ENCODE data around the gene TTYH1. TPM values are rescaled to one million over a fixed set of nuclear protein-coding genes. Genes with fewer than 3 reads are reported as not detected.
"Not testable (repeated sequence)": the region's sequence is repeated elsewhere in the genome, so short reads cannot be mapped to it uniquely, and the experiment has no call there.

TTYH1 gene
- total RNA-seq, 1 experiment from 2014 or later: not detected

GRCh38 chr19:54459282-54460229 lies 44.3 kb downstream of the TTYH1 start:
- DNase-seq (ENCODE audit: low read depth): no peak

- DNase-seq (ENCODE audit: low read depth): no peak
These were observed 45.2 kb downstream of the TTYH1 start for GRCh38 chr19:54460230-54461005.

GRCh38 chr19:54461210-54461609 lies 45.9 kb downstream of the TTYH1 start:
- DNase-seq (ENCODE audit: low read depth): no peak

GRCh38 chr19:54461613-54462012 lies 46.3 kb downstream of the TTYH1 start:
- no peak for DNase-seq (ENCODE audit: low read depth)

GRCh38 chr19:54462047-54462654 lies 46.9 kb downstream of the TTYH1 start:
- no peak for DNase-seq (ENCODE audit: low read depth)

- peak; percentile 52 for DNase-seq (ENCODE audit: low read depth)
These were observed 47.6 kb downstream of the TTYH1 start for GRCh38 chr19:54462655-54463530.

- DNase-seq (ENCODE audit: low read depth): peak; percentile 95
These were observed 48.3 kb downstream of the TTYH1 start, which contains the start of gene LENG9 for GRCh38 chr19:54463531-54464043. Gene LENG9, minus strand, starts transcription at chr19:54463778. Its CDS starts 252 bp downstream, at chr19:54463526.

GRCh38 chr19:54464044-54464629 lies 48.9 kb downstream of the TTYH1 start:
- no peak for DNase-seq (ENCODE audit: low read depth)

GRCh38 chr19:54464630-54465425 lies 49.6 kb downstream of the TTYH1 start:
- peak; percentile 87 for DNase-seq (ENCODE audit: low read depth)

GRCh38 chr19:54465426-54466109 lies 50.3 kb downstream of the TTYH1 start:
- DNase-seq (ENCODE audit: low read depth): no peak

- not testable (repeated sequence) for DNase-seq (ENCODE audit: low read depth)
These were observed 50.8 kb downstream of the TTYH1 start for GRCh38 chr19:54466110-54466480.

- no peak for DNase-seq (ENCODE audit: low read depth)
These were observed 54.3 kb downstream of the TTYH1 start for GRCh38 chr19:54469496-54469934.

GRCh38 chr19:54470276-54470887 lies 55.1 kb downstream of the TTYH1 start:
- DNase-seq (ENCODE audit: low read depth): no peak

GRCh38 chr19:54470991-54471782 lies 55.9 kb downstream of the TTYH1 start:
- DNase-seq (ENCODE audit: low read depth): no peak

GRCh38 chr19:54473071-54473891 lies 58.0 kb downstream of the TTYH1 start, which contains the start of gene CDC42EP5:
Gene CDC42EP5, minus strand, starts transcription at chr19:54473296. Its CDS starts 7,749 bp downstream, at chr19:54465547.
- DNase-seq (ENCODE audit: low read depth): peak; percentile 41

GRCh38 chr19:54473892-54474372 lies 58.7 kb downstream of the TTYH1 start:
- DNase-seq (ENCODE audit: low read depth): no peak

Measured in HT1080 (cell line).